ACC112 (cell line): ENCODE measurements around the gene IL15RA.

Experiments
- H2AFZ ChIP-seq: fragments of 200-600 bp; sonication (generic); one replicate; pipeline ENCODE4 v1.6.0; 2017; ENCODE audit warnings: antibody characterized with exemption, low read length; ENCODE audit not compliant: unreplicated experiment
- H3K27ac ChIP-seq: fragments of 200-600 bp; sonication (generic); 2 replicates; pipeline ENCODE4 v1.5.1; 2014; ENCODE audit warnings: low read depth, mild to moderate bottlenecking, antibody characterized with exemption, low read length, moderate library complexity
- H3K27me3 ChIP-seq: fragments of 200-600 bp; sonication (generic); 2 replicates; pipeline ENCODE4 v1.6.1; 2014; ENCODE audit warnings: mild to moderate bottlenecking, antibody characterized with exemption, low read length, moderate library complexity, mixed read lengths; ENCODE audit not compliant: insufficient read depth
- H3K36me3 ChIP-seq: fragments of 200-600 bp; sonication (generic); 2 replicates; pipeline ENCODE4 v1.6.1; 2016; ENCODE audit warnings: mild to moderate bottlenecking, antibody characterized with exemption, low read length, moderate library complexity, mixed read lengths; ENCODE audit not compliant: insufficient read depth
- H3K4me1 ChIP-seq: fragments of 200-600 bp; sonication (generic); one replicate; pipeline ENCODE4 v1.6.1; 2016; ENCODE audit warnings: low read length, mixed read lengths; ENCODE audit not compliant: insufficient read depth, unreplicated experiment, control insufficient read depth
- H3K4me3 ChIP-seq: fragments of 200-600 bp; sonication (generic); 2 replicates; pipeline ENCODE4 v1.5.1; 2014; ENCODE audit warnings: mild to moderate bottlenecking, low read depth, low read length
- H3K79me2 ChIP-seq: fragments of 200-600 bp; sonication (generic); one replicate; pipeline ENCODE4 v1.6.0; 2016; ENCODE audit warnings: low read length; ENCODE audit not compliant: control insufficient read depth, unreplicated experiment, insufficient read depth

The IL15RA gene

GRCh38 chr10:5985029-5985428, 7.7 kb upstream of the IL15RA start:
- H3K36me3 ChIP-seq: no peaks in the 10 kb centered on the region
- H3K4me3 ChIP-seq: no peak overlapping the region
- no peak overlapping the region for H2AFZ ChIP-seq

GRCh38 chr10:5983774-5984173, 6.4 kb upstream of the IL15RA start:
- Histone ChIP-seq H3K27me3 (no peaks in the 10 kb centered on the region), H3K4me3 (no peak overlapping the region), H3K27ac (no peak overlapping the region), H2AFZ (no peak overlapping the region), H3K79me2 (no peaks in the 10 kb centered on the region), H3K36me3 (no peaks in the 10 kb centered on the region), H3K4me1 (peaks cover 9% of the 10 kb centered on the region)

More at GRCh38 chr10:5985029-5985428, 7.7 kb upstream of the IL15RA start:
- Histone ChIP-seq H3K79me2 (no peaks in the 10 kb centered on the region), H3K27ac (no peak overlapping the region), H3K27me3 (no peaks in the 10 kb centered on the region), H3K4me1 (peaks cover 9% of the 10 kb centered on the region)

GRCh38 chr10:5981529-5981928, 4.2 kb upstream of the IL15RA start:
- no peaks in the 10 kb centered on the region for H3K27me3 ChIP-seq

GRCh38 chr10:5978230-5978489, 817 bp upstream of the IL15RA start:
- H3K27ac ChIP-seq: no peak overlapping the region
- peak overlapping the region; percentile 94 for H3K4me3 ChIP-seq
- no peak overlapping the region for H2AFZ ChIP-seq
- H3K27me3 ChIP-seq: no peaks in the 10 kb centered on the region
- peaks cover 7% of the 10 kb centered on the region for H3K79me2 ChIP-seq
- peaks cover 8% of the 10 kb centered on the region for H3K4me1 ChIP-seq
- no peaks in the 10 kb centered on the region for H3K36me3 ChIP-seq

More at GRCh38 chr10:5981529-5981928, 4.2 kb upstream of the IL15RA start:
- no peaks in the 10 kb centered on the region for H3K36me3 ChIP-seq
- H3K4me1 ChIP-seq: peaks cover 9% of the 10 kb centered on the region
- H3K4me3 ChIP-seq: no peak overlapping the region
- no peak overlapping the region for H2AFZ ChIP-seq
- no peaks in the 10 kb centered on the region for H3K79me2 ChIP-seq
- H3K27ac ChIP-seq: no peak overlapping the region

GRCh38 chr10:5976512-5977470, 552 bp downstream of the IL15RA start:
- Histone ChIP-seq H3K27me3 (no peaks in the 10 kb centered on the region), H3K27ac (peak overlapping the region; percentile 49; the same call in 1 of the 2 replicates), H3K79me2 (peaks cover 14% of the 10 kb centered on the region), H3K36me3 (no peaks in the 10 kb centered on the region), H3K4me3 (peak overlapping the region; percentile 94), H3K4me1 (peaks cover 9% of the 10 kb centered on the region), H2AFZ (peak overlapping the region; percentile 57)

- Histone ChIP-seq H3K36me3 (no peaks in the 10 kb centered on the region), H2AFZ (peak overlapping the region; percentile 57), H3K27me3 (no peaks in the 10 kb centered on the region), H3K4me1 (peaks cover 18% of the 10 kb centered on the region), H3K79me2 (peaks cover 20% of the 10 kb centered on the region), H3K4me3 (peak overlapping the region; percentile 94), H3K27ac (peak overlapping the region; percentile 49; the same call in 1 of the 2 replicates)
These were observed 1.5 kb downstream of the IL15RA start for GRCh38 chr10:5975641-5976473.

- H3K36me3 ChIP-seq: no peaks in the 10 kb centered on the region
- peaks cover 26% of the 10 kb centered on the region for H3K79me2 ChIP-seq
- H2AFZ ChIP-seq: no peak overlapping the region
- no peak overlapping the region for H3K27ac ChIP-seq
- no peak overlapping the region for H3K4me3 ChIP-seq
- peaks cover 20% of the 10 kb centered on the region for H3K4me1 ChIP-seq
- no peaks in the 10 kb centered on the region for H3K27me3 ChIP-seq
These were observed 4.3 kb downstream of the IL15RA start for GRCh38 chr10:5973069-5973468.

- H3K27me3 ChIP-seq: no peaks in the 10 kb centered on the region
- H3K36me3 ChIP-seq: no peaks in the 10 kb centered on the region
- no peak overlapping the region for H2AFZ ChIP-seq
- H3K4me3 ChIP-seq: no peak overlapping the region
- H3K4me1 ChIP-seq: peaks cover 20% of the 10 kb centered on the region
- peaks cover 26% of the 10 kb centered on the region for H3K79me2 ChIP-seq
- H3K27ac ChIP-seq: peak overlapping the region; percentile 24; the same call in 1 of the 2 replicates
These were observed 5.5 kb downstream of the IL15RA start for GRCh38 chr10:5971886-5972285.

- no peaks in the 10 kb centered on the region for H3K36me3 ChIP-seq
- H3K4me3 ChIP-seq: no peak overlapping the region
- peak overlapping the region; percentile 42 for H2AFZ ChIP-seq
- no peaks in the 10 kb centered on the region for H3K27me3 ChIP-seq
- peaks cover 20% of the 10 kb centered on the region for H3K4me1 ChIP-seq
- peaks cover 26% of the 10 kb centered on the region for H3K79me2 ChIP-seq
- peak overlapping the region; percentile 24 for H3K27ac ChIP-seq
These were observed 6.0 kb downstream of the IL15RA start for GRCh38 chr10:5971315-5971832.

- H3K79me2 ChIP-seq: peaks cover 26% of the 10 kb centered on the region
- no peaks in the 10 kb centered on the region for H3K36me3 ChIP-seq
- no peak overlapping the region for H3K27ac ChIP-seq
- H3K4me1 ChIP-seq: peaks cover 16% of the 10 kb centered on the region
- H2AFZ ChIP-seq: no peak overlapping the region
- no peak overlapping the region for H3K4me3 ChIP-seq
- no peaks in the 10 kb centered on the region for H3K27me3 ChIP-seq
These were observed 6.8 kb downstream of the IL15RA start for GRCh38 chr10:5970527-5970926.
